Measurements from ENCODE around the gene BRMS1. TPM values are rescaled to one million over a fixed set of nuclear protein-coding genes. Genes with fewer than 3 reads are reported as not detected.

BRMS1 gene
- total RNA-seq, 1 donor from 2014 or later, result 37.8 TPM

GRCh38 chr11:66287889-66288670 lies 56.8 kb downstream of the BRMS1 start:
- intact Hi-C loops (cut with DNase I), result no loop called here
- DNase-seq (no peak), ATAC-seq (peak in 1 of 2 donors; percentile 0)
- Histone ChIP-seq H3K4me1 (peaks cover 31% of the 10 kb centered on the region), H3K27ac (peak overlapping the region; percentile 97), H3K27me3 (ENCODE audit: low read depth) (peaks cover 17% of the 10 kb centered on the region), H3K36me3 (peaks cover 21% of the 10 kb centered on the region), H3K4me3 (peak overlapping the region; percentile 98), H3K9me3 (no peaks in the 10 kb centered on the region)
- no peak for TF ChIP-seq CTCF (IDR thresholded peaks at IDR 0.05)

Other genes with a start within 250 kb of the BRMS1 start
- 24.3 TPM for gene KLC2, start 87.4 kb downstream of the BRMS1 start, total RNA-seq
- gene RAB1B, start 76.5 kb downstream of the BRMS1 start, total RNA-seq, result 138 TPM
- 0.89 TPM for gene CNIH2, start 66.9 kb downstream of the BRMS1 start, total RNA-seq
- gene YIF1A, start 56.0 kb downstream of the BRMS1 start, total RNA-seq, result 67.8 TPM
- not detected for gene TMEM151A, start 53.2 kb downstream of the BRMS1 start, total RNA-seq
- gene CD248, start 28.1 kb downstream of the BRMS1 start, total RNA-seq, result 28.7 TPM
- gene RIN1, start 8.7 kb downstream of the BRMS1 start, total RNA-seq, result 8.2 TPM
- 22.6 TPM for gene B4GAT1, start 2.5 kb upstream of the BRMS1 start, total RNA-seq
- 10.6 TPM for gene SLC29A2, start 26.7 kb upstream of the BRMS1 start, total RNA-seq
- not detected for gene NPAS4, start 75.9 kb upstream of the BRMS1 start, total RNA-seq
- 32.7 TPM for gene MRPL11, start 93.7 kb upstream of the BRMS1 start, total RNA-seq
- 21.4 TPM for gene PELI3, start 121.8 kb upstream of the BRMS1 start, total RNA-seq
- gene DPP3, start 135.3 kb upstream of the BRMS1 start, total RNA-seq, result 32.7 TPM
- gene BBS1, start 165.5 kb upstream of the BRMS1 start, total RNA-seq, result 41.4 TPM
- gene ZDHHC24, start 200.9 kb upstream of the BRMS1 start, total RNA-seq, result 14.9 TPM
- 0.24 TPM for gene ACTN3, start 201.8 kb upstream of the BRMS1 start, total RNA-seq
- gene CTSF, start 223.5 kb upstream of the BRMS1 start, total RNA-seq, result 31.2 TPM
- gene CCDC87, start 248.0 kb upstream of the BRMS1 start, total RNA-seq, result 0.50 TPM
- gene CCS, start 248.1 kb upstream of the BRMS1 start, total RNA-seq, result 40.5 TPM